Retinal pigment epithelial cell (primary cell): ENCODE results near the gene SHKBP1.
"Not testable (repeated sequence)": the region's sequence is repeated elsewhere in the genome, so short reads cannot be mapped to it uniquely, and the experiment has no call there.

ENCODE experiments used
- DNase-seq: peaks from one replicate; pipeline ENCODE4 v3.0.0-alpha.2; 2010; ENCODE audit warnings: low read depth
- H3K4me3 ChIP-seq: 2 replicates; pipeline ENCODE4 v1.5.1; 2011; ENCODE audit warnings: mild to moderate bottlenecking, low read length, control low read depth, moderate library complexity
- TF ChIP-seq, protein P1 (sequence below): conservative IDR thresholded peaks from 2 replicates; pipeline ENCODE4 v1.5.1; 2011; ENCODE audit warnings: low read depth, low read length, control low read depth, inconsistent platforms

The SHKBP1 gene

DNA sequence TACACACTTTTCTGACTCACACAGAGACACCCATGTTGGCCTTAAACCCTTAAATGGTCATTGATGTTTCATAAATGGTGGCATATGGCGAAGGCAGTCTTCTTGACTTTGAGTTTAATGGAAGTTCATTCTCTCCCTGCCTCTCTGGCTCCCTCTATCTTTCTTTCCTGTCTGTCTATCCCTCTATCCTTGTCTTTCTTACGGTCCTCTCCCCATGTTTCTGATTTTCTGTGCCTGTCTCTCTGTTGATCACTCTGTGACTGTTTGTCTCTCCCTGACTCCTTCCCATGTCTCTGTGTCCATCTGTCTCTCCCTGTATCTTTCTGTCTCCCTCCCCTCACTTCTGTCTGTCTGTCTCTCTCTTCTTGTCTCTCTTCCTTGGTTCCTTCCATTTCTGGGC, 43.2 kb upstream of the SHKBP1 start:
- no peak for DNase-seq
- TF ChIP-seq, protein P1, sequence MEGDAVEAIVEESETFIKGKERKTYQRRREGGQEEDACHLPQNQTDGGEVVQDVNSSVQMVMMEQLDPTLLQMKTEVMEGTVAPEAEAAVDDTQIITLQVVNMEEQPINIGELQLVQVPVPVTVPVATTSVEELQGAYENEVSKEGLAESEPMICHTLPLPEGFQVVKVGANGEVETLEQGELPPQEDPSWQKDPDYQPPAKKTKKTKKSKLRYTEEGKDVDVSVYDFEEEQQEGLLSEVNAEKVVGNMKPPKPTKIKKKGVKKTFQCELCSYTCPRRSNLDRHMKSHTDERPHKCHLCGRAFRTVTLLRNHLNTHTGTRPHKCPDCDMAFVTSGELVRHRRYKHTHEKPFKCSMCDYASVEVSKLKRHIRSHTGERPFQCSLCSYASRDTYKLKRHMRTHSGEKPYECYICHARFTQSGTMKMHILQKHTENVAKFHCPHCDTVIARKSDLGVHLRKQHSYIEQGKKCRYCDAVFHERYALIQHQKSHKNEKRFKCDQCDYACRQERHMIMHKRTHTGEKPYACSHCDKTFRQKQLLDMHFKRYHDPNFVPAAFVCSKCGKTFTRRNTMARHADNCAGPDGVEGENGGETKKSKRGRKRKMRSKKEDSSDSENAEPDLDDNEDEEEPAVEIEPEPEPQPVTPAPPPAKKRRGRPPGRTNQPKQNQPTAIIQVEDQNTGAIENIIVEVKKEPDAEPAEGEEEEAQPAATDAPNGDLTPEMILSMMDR: peak; percentile 37
- no peak overlapping the region for H3K4me3 ChIP-seq

DNA sequence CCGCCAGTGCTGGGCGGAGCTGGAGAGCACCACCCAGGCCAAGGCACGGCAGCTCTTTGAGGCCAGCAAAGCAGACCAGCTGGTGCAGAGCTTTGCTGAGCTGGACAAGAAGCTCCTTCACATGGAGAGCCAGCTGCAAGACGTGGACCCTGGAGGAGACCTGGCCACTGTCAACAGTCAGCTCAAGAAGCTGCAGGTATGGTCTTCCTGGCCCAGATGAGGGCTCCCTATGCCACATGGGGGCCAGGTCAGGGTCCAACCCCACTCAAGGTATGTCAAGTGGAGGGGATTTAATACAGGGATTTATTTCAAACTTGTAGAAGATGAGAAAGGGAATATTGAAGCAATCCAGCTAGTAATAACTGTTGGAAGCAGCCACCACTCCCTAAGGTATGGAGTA, 42.5 kb upstream of the SHKBP1 start:
- TF ChIP-seq, protein P1: no peak
- no peak overlapping the region for H3K4me3 ChIP-seq
- no peak for DNase-seq

DNA sequence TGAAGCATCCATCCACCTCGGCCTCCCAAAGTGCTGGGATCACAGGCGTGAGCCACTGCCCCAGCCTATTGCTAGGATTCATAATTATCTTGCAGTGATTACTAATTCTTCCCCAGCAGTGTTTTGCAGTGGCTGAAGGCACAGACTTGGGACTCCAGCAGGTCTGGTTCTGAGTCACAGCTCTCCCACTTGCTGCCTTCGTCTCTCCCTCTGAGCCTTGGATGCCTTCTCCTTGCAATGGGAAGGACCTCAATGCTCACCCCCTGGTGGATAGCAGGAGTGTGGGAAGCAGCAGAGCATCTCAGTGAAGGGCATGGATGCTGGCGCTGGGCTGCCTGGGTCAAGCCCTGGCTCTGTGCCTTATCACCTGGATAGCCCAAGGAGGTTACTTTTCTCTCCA, 37.6 kb upstream of the SHKBP1 start:
- DNase-seq: no peak
- TF ChIP-seq, protein P1: no peak
- no peak overlapping the region for H3K4me3 ChIP-seq

DNA sequence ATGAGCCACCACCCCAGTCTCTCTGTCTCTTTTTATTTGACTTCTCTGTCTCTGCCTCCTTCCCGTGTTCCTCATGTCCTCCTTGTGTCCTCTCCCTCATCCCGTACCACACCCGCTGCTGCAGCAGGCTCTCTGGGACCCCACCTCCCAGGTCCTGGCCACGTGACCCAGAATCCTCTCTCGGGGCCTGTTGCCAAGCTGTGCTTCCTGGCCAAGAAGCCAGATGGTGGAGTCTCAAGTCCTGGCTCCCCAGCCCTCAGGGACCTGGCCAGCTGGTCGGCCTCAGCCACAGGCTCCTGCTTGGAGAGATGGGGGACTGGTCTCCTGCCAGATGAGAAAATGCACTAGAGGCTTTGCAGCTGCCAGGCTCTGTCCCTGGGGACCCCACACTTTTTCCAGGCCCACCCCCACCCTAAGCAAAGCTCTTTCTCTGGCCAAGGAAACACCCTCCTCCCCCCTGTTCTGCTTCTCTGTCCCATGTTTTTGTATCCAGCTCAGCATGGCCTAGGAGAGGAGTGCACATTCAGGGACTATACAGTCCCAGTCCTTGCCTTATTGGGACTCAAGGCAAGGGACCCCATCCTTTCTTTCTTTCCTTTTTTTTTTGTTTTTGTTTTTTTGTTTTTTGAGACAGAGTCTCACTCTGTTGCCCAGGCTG, 34.3 kb upstream of the SHKBP1 start:
- TF ChIP-seq, protein P1: no peak
- no peak for DNase-seq

DNA sequence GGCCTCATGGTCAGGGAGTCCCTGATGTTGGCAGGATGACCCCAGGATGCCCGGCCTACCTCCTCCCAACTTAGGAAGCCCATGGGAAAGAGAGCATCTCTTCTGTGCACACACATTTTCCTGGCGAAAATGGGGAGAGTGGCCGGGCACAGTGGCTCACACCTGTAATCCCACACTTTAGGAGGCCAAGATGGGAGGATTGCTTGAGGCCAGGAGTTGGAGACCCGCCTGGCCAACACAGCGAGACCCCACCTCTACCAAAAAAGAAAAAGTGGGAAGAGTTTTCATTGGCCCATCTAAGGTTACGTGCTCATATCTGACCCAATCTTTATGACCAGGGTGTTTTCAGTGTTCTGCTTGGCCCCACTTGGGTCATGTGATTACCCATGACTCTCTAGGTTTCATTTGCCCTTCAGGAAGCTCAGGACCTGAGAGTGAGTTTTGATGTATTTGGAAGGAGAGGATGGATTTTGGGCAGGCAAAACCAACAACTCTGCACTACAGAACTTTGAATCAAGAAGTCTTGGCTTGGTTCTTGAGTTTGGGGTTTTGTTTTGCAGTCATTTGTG, 33.6 kb upstream of the SHKBP1 start:
- no peak overlapping the region for H3K4me3 ChIP-seq
- no peak for DNase-seq
- TF ChIP-seq, protein P1: no peak

More for the DNA sequence above, 34.3 kb upstream of the SHKBP1 start:
- no peak overlapping the region for H3K4me3 ChIP-seq

DNA sequence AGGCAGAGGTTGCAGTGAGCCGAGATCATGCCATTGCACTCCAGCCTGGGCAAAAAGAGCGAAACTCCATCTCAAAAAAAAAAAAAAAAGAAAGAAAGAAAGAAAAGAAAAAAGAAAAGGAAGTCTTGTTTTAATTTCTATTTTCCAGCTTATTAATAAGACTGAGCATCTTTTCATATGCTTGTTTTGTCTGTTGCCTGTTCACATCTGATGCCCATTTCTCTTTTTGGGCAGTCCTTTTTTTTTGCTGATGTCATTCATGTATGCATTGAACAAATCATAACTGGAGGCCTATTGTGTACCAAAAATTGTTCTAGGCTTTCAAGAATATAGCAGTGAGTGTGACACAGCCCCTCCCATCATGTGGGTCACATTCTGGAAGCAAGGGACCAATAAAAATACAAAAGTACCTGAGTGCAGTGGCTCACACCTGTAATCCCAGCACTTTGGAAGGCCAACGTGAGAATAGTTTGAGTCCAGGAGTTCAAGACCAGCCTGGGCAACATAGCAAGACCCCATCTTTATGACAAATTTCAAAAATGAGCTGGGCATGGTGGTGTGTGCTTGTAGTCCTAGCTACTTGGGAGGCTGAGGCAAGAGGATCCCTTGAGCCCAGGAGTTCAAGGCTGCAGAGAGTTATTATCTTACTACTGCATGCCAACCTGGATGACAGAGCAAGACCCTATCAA, 30.4 kb upstream of the SHKBP1 start:
- not testable (repeated sequence) for H3K4me3 ChIP-seq

DNA sequence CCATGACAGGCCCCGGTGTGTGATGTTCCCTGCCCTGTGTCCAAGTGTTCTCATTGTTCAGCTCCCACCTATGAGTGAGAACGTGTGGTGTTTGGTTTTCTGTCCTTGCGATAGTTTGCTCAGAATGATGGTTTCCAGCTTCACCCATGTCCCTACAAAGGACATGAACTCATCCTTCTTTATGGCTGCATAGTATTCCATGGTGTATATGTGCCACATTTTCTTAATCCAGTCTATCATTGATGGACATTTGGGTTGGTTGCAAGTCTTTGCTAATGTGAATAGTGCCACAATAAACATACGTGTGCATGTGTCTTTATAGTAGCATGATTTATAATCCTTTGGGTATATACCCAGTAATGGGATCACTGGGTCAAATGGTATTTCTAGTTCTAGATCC, 29.5 kb upstream of the SHKBP1 start:
- not testable (repeated sequence) for DNase-seq, H3K4me3 ChIP-seq

More for the DNA sequence above, 30.4 kb upstream of the SHKBP1 start:
- not testable (repeated sequence) for DNase-seq

DNA sequence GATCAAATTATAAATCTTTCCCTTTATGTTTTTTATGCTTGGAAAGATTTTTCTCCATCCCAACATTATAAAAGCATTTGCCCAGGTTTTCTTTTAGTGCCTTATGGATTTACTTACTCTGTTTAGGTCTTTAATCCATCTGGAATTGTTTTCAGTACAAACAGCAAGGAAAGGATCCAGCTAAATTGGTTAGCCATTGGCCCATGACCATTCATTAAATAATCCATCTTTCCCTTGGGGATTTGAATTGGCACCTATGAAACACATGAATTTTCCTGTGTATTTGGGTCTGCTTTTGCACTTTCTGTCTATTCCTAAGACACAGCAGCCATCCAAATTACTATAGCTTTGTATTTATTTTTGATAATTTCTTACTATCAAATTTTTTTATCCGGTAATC, 28.8 kb upstream of the SHKBP1 start:
- no peak for DNase-seq
- H3K4me3 ChIP-seq: no peak overlapping the region
- TF ChIP-seq, protein P1: no peak
